ENCODE measurements around the gene PRPSAP2. TPM values are rescaled to one million over a fixed set of nuclear protein-coding genes. Genes with fewer than 3 reads are reported as not detected.
A peak's percentile ranks its signal among the peaks of the same experiment; 100 is the strongest.
"Not testable (repeated sequence)": the region's sequence is repeated elsewhere in the genome, so short reads cannot be mapped to it uniquely, and the experiment has no call there.

Gene PRPSAP2
- total RNA-seq, result 70.0 and 74.0 TPM in 2 replicates

- peak; percentile 97 for DNase-seq
- no peaks in the 10 kb centered on the region for H3K9me3 Mint-ChIP-seq
- H3K4me1 Mint-ChIP-seq, result peaks cover 44% of the 10 kb centered on the region
Observed at GRCh38 chr17:18857864-18858566, at the start of gene PRPSAP2. PRPSAP2 (plus strand) TSS chr17:18858131; CDS start chr17:18865834, 7,703 bp downstream.

GRCh38 chr17:18815924-18816323 is 42.0 kb upstream of the PRPSAP2 start:
- H3K9me3 Mint-ChIP-seq; H3K27ac Mint-ChIP-seq; H3K36me3 Mint-ChIP-seq (ENCODE audit: low read depth); H3K27me3 Mint-ChIP-seq; DNase-seq; intact Hi-C loops (cut with micrococcal nuclease); H3K4me1 Mint-ChIP-seq; H3K4me3 Mint-ChIP-seq: not testable (repeated sequence)

More at GRCh38 chr17:18857864-18858566, at the start of gene PRPSAP2:
- peak within 1 kb of the TSS; percentile 83 for H3K4me3 Mint-ChIP-seq
- intact Hi-C loops (cut with micrococcal nuclease), result loop anchor here (2.0 kb wide), 2 partner anchors 77 to 147 kb away; partner anchors contain the start of genes FAM83G and TVP23B
- H3K36me3 Mint-ChIP-seq (ENCODE audit: low read depth), result peaks cover 6% of the 10 kb centered on the region
- peak within 1 kb of the TSS; percentile 60 for H3K27ac Mint-ChIP-seq
- H3K27me3 Mint-ChIP-seq, result no peaks in the 10 kb centered on the region

GRCh38 chr17:18816489-18817371 is 41.2 kb upstream of the PRPSAP2 start:
- peak; percentile 87 for DNase-seq
- H3K36me3 Mint-ChIP-seq (ENCODE audit: low read depth); H3K9me3 Mint-ChIP-seq; intact Hi-C loops (cut with micrococcal nuclease); H3K4me3 Mint-ChIP-seq; H3K27me3 Mint-ChIP-seq; H3K27ac Mint-ChIP-seq; H3K4me1 Mint-ChIP-seq: not testable (repeated sequence)

- DNase-seq; intact Hi-C loops (cut with micrococcal nuclease); H3K36me3 Mint-ChIP-seq (ENCODE audit: low read depth); H3K27ac Mint-ChIP-seq; H3K4me3 Mint-ChIP-seq; H3K4me1 Mint-ChIP-seq; H3K27me3 Mint-ChIP-seq; H3K9me3 Mint-ChIP-seq: not testable (repeated sequence)
Observed at GRCh38 chr17:18821430-18821829, 36.5 kb upstream of the PRPSAP2 start.

GRCh38 chr17:18827613-18828012 is 30.3 kb upstream of the PRPSAP2 start:
- intact Hi-C loops (cut with micrococcal nuclease); H3K36me3 Mint-ChIP-seq (ENCODE audit: low read depth); H3K27ac Mint-ChIP-seq; H3K9me3 Mint-ChIP-seq; DNase-seq; H3K27me3 Mint-ChIP-seq; H3K4me3 Mint-ChIP-seq; H3K4me1 Mint-ChIP-seq: not testable (repeated sequence)

- H3K36me3 Mint-ChIP-seq (ENCODE audit: low read depth), result no peaks in the 10 kb centered on the region
- peaks cover 5% of the 10 kb centered on the region for H3K27me3 Mint-ChIP-seq
- H3K27ac Mint-ChIP-seq, result no peak overlapping the region
- no peak overlapping the region for H3K4me3 Mint-ChIP-seq
- no peak for DNase-seq
- intact Hi-C loops (cut with micrococcal nuclease), result no loop called here
- no peaks in the 10 kb centered on the region for H3K4me1 Mint-ChIP-seq
- no peaks in the 10 kb centered on the region for H3K9me3 Mint-ChIP-seq
Observed at GRCh38 chr17:18848501-18848900, 9.4 kb upstream of the PRPSAP2 start.

- DNase-seq, result no peak
- intact Hi-C loops (cut with micrococcal nuclease), result no loop called here
- H3K9me3 Mint-ChIP-seq, result no peaks in the 10 kb centered on the region
- no peak overlapping the region for H3K27ac Mint-ChIP-seq
- no peak overlapping the region for H3K4me3 Mint-ChIP-seq
- no peaks in the 10 kb centered on the region for H3K36me3 Mint-ChIP-seq (ENCODE audit: low read depth)
- peaks cover 1% of the 10 kb centered on the region for H3K27me3 Mint-ChIP-seq
- H3K4me1 Mint-ChIP-seq, result peaks cover 8% of the 10 kb centered on the region
Observed at GRCh38 chr17:18850679-18851078, 7.3 kb upstream of the PRPSAP2 start.

- intact Hi-C loops (cut with micrococcal nuclease), result no loop called here
- Mint-ChIP-seq H3K27me3 (peaks cover 1% of the 10 kb centered on the region), H3K27ac (no peak overlapping the region), H3K4me1 (peaks cover 12% of the 10 kb centered on the region), H3K36me3 (ENCODE audit: low read depth) (no peaks in the 10 kb centered on the region), H3K4me3 (no peak overlapping the region), H3K9me3 (no peaks in the 10 kb centered on the region)
- no peak for DNase-seq
Observed at GRCh38 chr17:18851201-18851600, 6.7 kb upstream of the PRPSAP2 start.

GRCh38 chr17:18854956-18855355 is 3.0 kb upstream of the PRPSAP2 start:
- H3K27me3 Mint-ChIP-seq, result no peaks in the 10 kb centered on the region
- no peaks in the 10 kb centered on the region for H3K9me3 Mint-ChIP-seq
- intact Hi-C loops (cut with micrococcal nuclease), result no loop called here
- H3K4me3 Mint-ChIP-seq, result peak overlapping the region; percentile 92
- H3K36me3 Mint-ChIP-seq (ENCODE audit: low read depth), result peaks cover 3% of the 10 kb centered on the region
- H3K4me1 Mint-ChIP-seq, result peaks cover 27% of the 10 kb centered on the region
- no peak overlapping the region for H3K27ac Mint-ChIP-seq
- DNase-seq, result peak; percentile 52

- no peaks in the 10 kb centered on the region for H3K9me3 Mint-ChIP-seq
- peaks cover 3% of the 10 kb centered on the region for H3K36me3 Mint-ChIP-seq (ENCODE audit: low read depth)
- H3K4me1 Mint-ChIP-seq, result peaks cover 38% of the 10 kb centered on the region
- peak overlapping the region; percentile 92 for H3K4me3 Mint-ChIP-seq
- H3K27me3 Mint-ChIP-seq, result no peaks in the 10 kb centered on the region
- peak; percentile 97 for DNase-seq
- intact Hi-C loops (cut with micrococcal nuclease), result loop anchor here (2.0 kb wide), 2 partner anchors 75 to 149 kb away; partner anchors contain the start of genes FAM83G and TVP23B
- peak overlapping the region; percentile 86 for H3K27ac Mint-ChIP-seq
Observed at GRCh38 chr17:18855831-18856569, 1.9 kb upstream of the PRPSAP2 start.

- H3K27me3 Mint-ChIP-seq, result no peaks in the 10 kb centered on the region
- DNase-seq, result peak; percentile 58
- peaks cover 4% of the 10 kb centered on the region for H3K36me3 Mint-ChIP-seq (ENCODE audit: low read depth)
- intact Hi-C loops (cut with micrococcal nuclease), result loop anchor here (2.0 kb wide), 2 partner anchors 76 to 148 kb away; partner anchors contain the start of genes FAM83G and TVP23B
- peak overlapping the region; percentile 86 for H3K27ac Mint-ChIP-seq
- peaks cover 42% of the 10 kb centered on the region for H3K4me1 Mint-ChIP-seq
- peak overlapping the region; percentile 92 for H3K4me3 Mint-ChIP-seq
- no peaks in the 10 kb centered on the region for H3K9me3 Mint-ChIP-seq
Observed at GRCh38 chr17:18856570-18856915, 1.4 kb upstream of the PRPSAP2 start.

GRCh38 chr17:18858567-18859245 is 775 bp downstream of the PRPSAP2 start:
- no peaks in the 10 kb centered on the region for H3K27me3 Mint-ChIP-seq
- no peak for DNase-seq
- H3K36me3 Mint-ChIP-seq (ENCODE audit: low read depth), result peaks cover 6% of the 10 kb centered on the region
- H3K4me1 Mint-ChIP-seq, result peaks cover 48% of the 10 kb centered on the region
- peak overlapping the region; percentile 83 for H3K4me3 Mint-ChIP-seq
- intact Hi-C loops (cut with micrococcal nuclease), result no loop called here
- H3K27ac Mint-ChIP-seq, result peak overlapping the region; percentile 62
- no peaks in the 10 kb centered on the region for H3K9me3 Mint-ChIP-seq

- peak; percentile 58 for DNase-seq
- H3K4me3 Mint-ChIP-seq, result peak overlapping the region; percentile 83
- intact Hi-C loops (cut with micrococcal nuclease), result no loop called here
- peaks cover 6% of the 10 kb centered on the region for H3K36me3 Mint-ChIP-seq (ENCODE audit: low read depth)
- no peaks in the 10 kb centered on the region for H3K9me3 Mint-ChIP-seq
- H3K4me1 Mint-ChIP-seq, result peaks cover 48% of the 10 kb centered on the region
- peak overlapping the region; percentile 62 for H3K27ac Mint-ChIP-seq
- H3K27me3 Mint-ChIP-seq, result no peaks in the 10 kb centered on the region
Observed at GRCh38 chr17:18859256-18859655, 1.3 kb downstream of the PRPSAP2 start.
